A549 treated with dexamethasone at 1 μM for 4 hours (cell line): ENCODE measurements around the gene GPR61. TPM values are rescaled to one million over a fixed set of nuclear protein-coding genes. Genes with fewer than 3 reads are reported as not detected.

Experiments used
- total RNA-seq: library from RNA; stranded (reverse); fragments of 200-300 nt; extraction: Qiagen RNA extraction; gene quantifications from 5 replicates; pipeline ENCODE4 v1.2.3, GENCODE V29; 2022

The GPR61 gene, protein sequence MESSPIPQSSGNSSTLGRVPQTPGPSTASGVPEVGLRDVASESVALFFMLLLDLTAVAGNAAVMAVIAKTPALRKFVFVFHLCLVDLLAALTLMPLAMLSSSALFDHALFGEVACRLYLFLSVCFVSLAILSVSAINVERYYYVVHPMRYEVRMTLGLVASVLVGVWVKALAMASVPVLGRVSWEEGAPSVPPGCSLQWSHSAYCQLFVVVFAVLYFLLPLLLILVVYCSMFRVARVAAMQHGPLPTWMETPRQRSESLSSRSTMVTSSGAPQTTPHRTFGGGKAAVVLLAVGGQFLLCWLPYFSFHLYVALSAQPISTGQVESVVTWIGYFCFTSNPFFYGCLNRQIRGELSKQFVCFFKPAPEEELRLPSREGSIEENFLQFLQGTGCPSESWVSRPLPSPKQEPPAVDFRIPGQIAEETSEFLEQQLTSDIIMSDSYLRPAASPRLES
- 0.06 TPM in 1 of 5 replicates, not detected in the others for total RNA-seq

DNA sequence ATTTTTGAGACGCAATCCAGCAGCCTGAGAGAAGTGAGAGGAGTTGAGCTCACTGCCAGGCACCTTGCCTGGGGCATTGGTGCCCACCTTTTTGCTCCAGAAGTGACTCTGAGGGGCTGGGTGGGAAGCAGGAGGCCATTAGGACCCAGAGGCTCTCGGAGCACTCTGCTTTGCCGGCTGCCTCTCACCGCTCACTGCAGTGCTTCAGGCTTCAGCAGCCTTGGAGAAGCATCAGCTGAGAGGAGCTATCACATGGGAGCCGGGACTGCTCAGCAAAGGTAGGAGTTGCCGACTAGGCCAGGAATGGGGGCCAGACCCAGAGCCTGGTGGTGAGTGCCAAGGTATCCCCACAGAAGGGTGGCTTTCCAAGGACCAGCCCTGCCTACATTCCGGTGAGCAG, at the start of gene GPR61:
Gene GPR61 (plus strand): TSS at position 197 of the 400 bp plus-strand sequence. CDS start 3,151 bp downstream, outside the sequence.

DNA sequence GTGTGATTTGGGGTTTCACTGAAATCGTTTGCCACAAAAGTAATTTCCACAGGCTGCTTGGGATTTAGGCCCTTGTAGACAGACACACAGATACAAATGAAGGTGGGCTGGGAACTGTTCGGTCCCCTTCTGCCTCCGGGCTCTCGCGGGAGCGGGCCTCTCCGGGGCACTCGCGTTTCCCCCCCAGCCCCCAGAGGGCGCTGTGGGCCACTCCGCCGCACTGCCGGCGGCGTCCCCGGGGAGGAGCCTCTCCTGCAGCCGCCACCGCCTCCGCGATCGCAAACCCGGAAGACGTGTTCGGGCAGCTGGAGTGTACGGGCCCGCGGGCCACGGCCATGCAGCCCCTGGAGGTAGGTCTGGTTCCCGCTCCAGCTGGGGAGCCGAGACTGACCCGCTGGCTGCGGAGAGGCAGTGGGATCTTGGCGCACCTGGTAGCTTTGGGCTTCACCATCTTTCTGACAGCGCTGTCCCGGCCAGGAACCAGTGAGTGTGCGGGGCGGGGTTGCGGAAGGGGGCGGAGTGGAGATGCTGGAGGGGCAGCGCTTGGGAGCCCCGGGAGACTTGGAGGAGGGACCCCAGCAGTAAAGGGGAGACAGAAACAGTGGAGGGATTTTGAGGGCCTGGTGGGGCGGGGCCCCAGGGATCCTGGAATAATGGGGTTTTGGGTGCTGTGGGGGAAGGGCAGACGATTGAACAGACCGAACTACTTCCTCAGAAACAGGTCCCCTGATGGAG, 45.7 kb upstream of the GPR61 start, which contains the start of gene CYB561D1:
Gene CYB561D1 (plus strand): TSS at position 290 of the 735 bp plus-strand sequence. CDS start 46 bp downstream, at position 336.

GRCh38 chr1:109509176-109510134, 30.2 kb upstream of the GPR61 start, which contains the start of gene AMIGO1:
AMIGO1 (minus strand) TSS chr1:109509727; CDS start chr1:109508912, 815 bp downstream.

DNA sequence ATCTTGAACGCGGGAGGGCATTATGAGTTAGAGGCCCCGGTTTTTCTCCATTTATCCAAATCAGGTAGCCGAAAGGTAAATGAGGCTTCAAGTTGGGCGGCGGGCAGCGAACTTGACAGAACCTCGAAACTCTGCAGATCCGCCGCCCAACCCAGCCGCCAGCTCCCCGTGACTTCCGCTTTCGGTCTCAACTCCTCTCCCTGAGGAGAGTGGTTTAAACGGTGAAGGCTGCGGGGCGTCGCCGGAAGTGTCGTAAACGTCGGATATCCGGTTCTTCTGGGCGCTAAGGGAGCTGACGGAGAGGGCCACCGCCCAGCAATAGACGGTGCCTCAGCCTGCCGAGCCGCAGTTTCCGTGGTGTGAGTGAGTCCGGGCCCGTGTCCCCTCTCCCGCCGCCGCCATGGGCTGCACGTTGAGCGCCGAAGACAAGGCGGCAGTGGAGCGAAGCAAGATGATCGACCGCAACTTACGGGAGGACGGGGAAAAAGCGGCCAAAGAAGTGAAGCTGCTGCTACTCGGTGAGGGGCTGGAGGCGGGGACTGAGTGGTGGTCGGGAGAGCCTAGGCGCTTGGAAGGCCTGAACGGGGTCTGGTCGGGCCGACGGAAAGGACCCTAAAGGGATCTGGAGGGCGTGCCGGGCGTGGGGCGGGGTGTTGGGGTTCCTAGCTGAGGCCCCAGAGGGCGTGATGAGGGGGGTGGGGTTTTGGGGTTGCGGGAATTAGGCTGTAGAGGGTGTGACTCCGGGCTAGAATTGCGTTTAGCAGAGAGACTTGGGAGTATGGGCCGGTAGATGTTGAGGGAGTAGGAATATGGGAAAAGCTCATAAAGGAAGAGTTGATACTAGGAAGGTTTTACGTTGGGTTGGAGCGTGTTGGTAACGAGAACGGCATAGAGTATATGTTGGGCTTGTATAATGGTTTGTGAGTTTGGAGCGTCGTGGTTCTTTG, 8.9 kb downstream of the GPR61 start, which contains the start of gene GNAI3:
Gene GNAI3 (plus strand): TSS at position 295 of the 947 bp plus-strand sequence. CDS start 106 bp downstream, at position 401.

Other genes starting within 250 kb of the GPR61 start
- 0.09 to 0.12 TPM in 2 of 5 replicates, not detected in the others for gene MYBPHL, start 232.9 kb upstream of the GPR61 start, total RNA-seq
- gene SORT1, start 142.0 kb upstream of the GPR61 start, total RNA-seq: 4.4 to 5.4 TPM (median 5.1 TPM) in 5 replicates
- 86.2 to 112 TPM (median 87.9 TPM) in 5 replicates for gene PSMA5, start 113.4 kb upstream of the GPR61 start, total RNA-seq
- gene SYPL2, start 73.3 kb upstream of the GPR61 start, total RNA-seq: 0.09 to 0.17 TPM (median 0.11 TPM) in 5 replicates
- gene ATXN7L2, start 56.0 kb upstream of the GPR61 start, total RNA-seq: 1.4 to 2.4 TPM (median 2.1 TPM) in 5 replicates
- gene CYB561D1, start 45.8 kb upstream of the GPR61 start, total RNA-seq: 3.8 to 5.1 TPM (median 4.5 TPM) in 5 replicates
- 0.99 to 1.7 TPM (median 1.4 TPM) in 5 replicates for gene AMIGO1, start 30.1 kb upstream of the GPR61 start, total RNA-seq
- gene GNAI3, start 8.7 kb downstream of the GPR61 start, total RNA-seq: 5.1 to 5.8 TPM (median 5.5 TPM) in 5 replicates
- 0.08 to 0.38 TPM (median 0.15 TPM) in 5 replicates for gene GNAT2, start 79.7 kb downstream of the GPR61 start, total RNA-seq
- gene AMPD2, start 80.0 kb downstream of the GPR61 start, total RNA-seq: 15.4 to 21.8 TPM (median 21.7 TPM) in 5 replicates
- 8.3 to 10.3 TPM (median 9.3 TPM) in 5 replicates for gene GSTM4, start 116.2 kb downstream of the GPR61 start, total RNA-seq
- 2.7 to 4.8 TPM (median 3.5 TPM) in 5 replicates for gene GSTM2, start 128.2 kb downstream of the GPR61 start, total RNA-seq
- gene GSTM1, start 147.9 kb downstream of the GPR61 start, total RNA-seq: 0.21 TPM in 1 of 5 replicates, not detected in the others
- gene GSTM5, start 172.4 kb downstream of the GPR61 start, total RNA-seq: not detected in 5 replicates
- 18.5 to 26.7 TPM (median 21.2 TPM) in 5 replicates for gene GSTM3, start 201.2 kb downstream of the GPR61 start, total RNA-seq
- gene EPS8L3, start 224.1 kb downstream of the GPR61 start, total RNA-seq: 0.43 to 0.67 TPM (median 0.56 TPM) in 5 replicates